ENCODE measurements around the gene KRTAP5-3.
"Not testable (repeated sequence)": the region's sequence is repeated elsewhere in the genome, so short reads cannot be mapped to it uniquely, and the experiment has no call there.

DNA sequence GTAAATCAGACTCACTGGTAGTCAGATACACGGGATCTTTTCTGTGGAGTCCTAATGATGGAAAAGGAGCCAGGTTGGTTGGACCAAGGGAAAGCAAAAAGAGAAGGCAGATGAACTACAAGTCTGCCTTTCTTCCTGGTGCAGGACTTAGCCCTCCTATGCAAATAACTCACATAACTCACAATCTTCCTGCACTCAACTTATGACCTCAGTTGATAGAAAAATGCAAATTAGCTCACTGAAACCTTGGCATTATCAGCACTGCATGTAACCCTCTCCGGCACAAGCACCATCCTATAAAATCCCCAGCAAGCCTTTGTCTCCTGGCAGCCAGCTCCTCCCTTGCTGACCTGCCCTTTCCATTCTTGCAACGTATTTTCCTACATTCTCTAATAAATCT lies 6.6 kb downstream of the KRTAP5-3 start:
- TF ChIP-seq CTCF (conservative IDR thresholded peaks at IDR 0.05; ENCODE audit: low read length); EZH2phosphoT487 (IDR thresholded peaks at IDR 0.05; ENCODE audit: borderline replicate concordance): not testable (repeated sequence)

Data from Loucy (cell line).